ENCODE measurements around the gene WDR73. TPM values are rescaled to one million over a fixed set of nuclear protein-coding genes. Genes with fewer than 3 reads are reported as not detected.
A peak's percentile ranks its signal among the peaks of the same experiment; 100 is the strongest.
"Not testable (repeated sequence)": the region's sequence is repeated elsewhere in the genome, so short reads cannot be mapped to it uniquely, and the experiment has no call there.

The WDR73 gene
- total RNA-seq, 8 experiments from 2014 or later = 18.8 to 46.9 (median 30.8) TPM

- H3K4me1 ChIP-seq (replicated peaks in 1 of 2) = peaks cover 18 to 19% of the 10 kb centered on the region in 2 donors
Measured at GRCh38 chr15:84653584-84653909, 536 bp downstream of the WDR73 start.

DNA sequence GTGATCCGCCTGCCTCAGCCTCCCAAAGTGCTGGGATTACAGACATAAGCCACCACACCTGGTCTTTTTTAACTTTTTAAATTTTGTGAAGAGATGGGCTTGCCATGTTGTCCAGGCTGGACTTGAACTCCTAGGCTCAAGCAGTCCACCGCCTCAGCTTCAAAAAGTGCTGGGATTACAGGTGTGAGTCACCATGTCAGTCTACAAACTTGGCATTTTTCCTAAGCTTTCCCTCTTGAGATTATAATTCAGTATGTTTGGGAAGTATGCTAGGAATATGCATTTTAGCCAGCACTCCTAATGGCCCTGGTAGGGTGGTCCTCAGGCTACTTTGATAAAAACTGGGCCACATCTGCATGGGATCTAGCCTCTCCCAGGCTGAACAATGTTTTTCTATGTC lies 4.4 kb downstream of the WDR73 start:
- peak in 1 of 8 experiments; percentile 2 for ATAC-seq (replicated peaks in 6 of 8)
- in situ Hi-C loops (cut with MboI; ENCODE audit: low pct_unique_long_range_greater_than_20kb in 2 of 9, low sequenced_read_pairs in 9 of 9, unreplicated experiment in 9 of 9) = no loop called here
- Histone ChIP-seq H3K4me1 (replicated peaks in 1 of 2) (peaks cover 12 to 18% of the 10 kb centered on the region in 2 donors), H3K27ac (no peak overlapping the region), H3K4me3 (no peak overlapping the region)
- 83 to 100% methylated on average over 1 of the region's 2 CpGs; no CpG with 5 or more reads in 8 of the 10 experiments for WGBS, 10 experiments

More at GRCh38 chr15:84653584-84653909, 536 bp downstream of the WDR73 start:
- Histone ChIP-seq H3K27ac (peak overlapping the region; percentile 87 to 89), H3K4me3 (peak overlapping the region; percentile 60 to 79 (median 76))
- no peak for ATAC-seq (replicated peaks in 6 of 8)
- in situ Hi-C loops (cut with MboI; ENCODE audit: low pct_unique_long_range_greater_than_20kb in 2 of 9, low sequenced_read_pairs in 9 of 9, unreplicated experiment in 9 of 9) = no loop called here
- 0 to 22% (median 5%) methylated on average over 1 to 4 of the region's 7 CpGs; no CpG with 5 or more reads in 2 of the 10 experiments for WGBS, 10 experiments

- 49 to 100% (median 92%) methylated on average over 2 to 3 of the region's 3 CpGs; no CpG with 5 or more reads in 3 of the 10 experiments for WGBS, 10 experiments
- in situ Hi-C loops (cut with MboI; ENCODE audit: low pct_unique_long_range_greater_than_20kb in 2 of 9, low sequenced_read_pairs in 9 of 9, unreplicated experiment in 9 of 9) = no loop called here
- no peak overlapping the region for H3K4me3 ChIP-seq
- H3K27ac ChIP-seq = no peak overlapping the region
- no peak for ATAC-seq (replicated peaks in 6 of 8)
- H3K4me1 ChIP-seq (replicated peaks in 1 of 2) = peaks cover 12 to 18% of the 10 kb centered on the region in 2 donors
Measured at GRCh38 chr15:84648539-84648938, 5.5 kb downstream of the WDR73 start.

GRCh38 chr15:84647726-84648125 lies 6.4 kb downstream of the WDR73 start:
- Histone ChIP-seq H3K4me1 (replicated peaks in 1 of 2) (peaks cover 6 to 12% of the 10 kb centered on the region in 2 donors), H3K4me3 (no peak overlapping the region), H3K27ac (no peak overlapping the region)
- no peak for ATAC-seq (replicated peaks in 6 of 8)
- in situ Hi-C loops (cut with MboI; ENCODE audit: low pct_unique_long_range_greater_than_20kb in 2 of 9, low sequenced_read_pairs in 9 of 9, unreplicated experiment in 9 of 9) = no loop called here

- Histone ChIP-seq H3K27ac (no peak overlapping the region), H3K4me1 (replicated peaks in 1 of 2) (no peaks in the 10 kb centered on the region), H3K4me3 (no peak overlapping the region)
- 80 to 100% (median 93%) methylated on average over 1 to 10 of the region's 10 CpGs; no CpG with 5 or more reads in 3 of the 10 experiments for WGBS, 10 experiments
- no peak for ATAC-seq (replicated peaks in 6 of 8)
- in situ Hi-C loops (cut with MboI; ENCODE audit: low pct_unique_long_range_greater_than_20kb in 2 of 9, low sequenced_read_pairs in 9 of 9, unreplicated experiment in 9 of 9) = no loop called here
Measured at GRCh38 chr15:84645997-84646396, 8.1 kb downstream of the WDR73 start.

- H3K4me1 ChIP-seq (replicated peaks in 1 of 2) = no peaks in the 10 kb centered on the region
- no peak for ATAC-seq (replicated peaks in 6 of 8)
- no peak overlapping the region for H3K27ac ChIP-seq
- in situ Hi-C loops (cut with MboI; ENCODE audit: low pct_unique_long_range_greater_than_20kb in 2 of 9, low sequenced_read_pairs in 9 of 9, unreplicated experiment in 9 of 9) = no loop called here
- no peak overlapping the region for H3K4me3 ChIP-seq
- 50 to 100% (median 90%) methylated on average over 1 to 2 of the region's 10 CpGs; no CpG with 5 or more reads in 5 of the 10 experiments for WGBS, 10 experiments
Measured at GRCh38 chr15:84645496-84645895, 8.6 kb downstream of the WDR73 start.

- no peak overlapping the region for H3K4me3 ChIP-seq
- no peak overlapping the region for H3K27ac ChIP-seq
- WGBS, 10 experiments = 20 to 96% (median 89%) methylated on average over 1 to 6 of the region's 6 CpGs; no CpG with 5 or more reads in 3 of the 10 experiments
- no peak for ATAC-seq (replicated peaks in 6 of 8)
- no peaks in the 10 kb centered on the region for H3K4me1 ChIP-seq (replicated peaks in 1 of 2)
- in situ Hi-C loops (cut with MboI; ENCODE audit: low pct_unique_long_range_greater_than_20kb in 2 of 9, low sequenced_read_pairs in 9 of 9, unreplicated experiment in 9 of 9) = no loop called here
Measured at GRCh38 chr15:84643838-84644237, 10.2 kb downstream of the WDR73 start.

DNA sequence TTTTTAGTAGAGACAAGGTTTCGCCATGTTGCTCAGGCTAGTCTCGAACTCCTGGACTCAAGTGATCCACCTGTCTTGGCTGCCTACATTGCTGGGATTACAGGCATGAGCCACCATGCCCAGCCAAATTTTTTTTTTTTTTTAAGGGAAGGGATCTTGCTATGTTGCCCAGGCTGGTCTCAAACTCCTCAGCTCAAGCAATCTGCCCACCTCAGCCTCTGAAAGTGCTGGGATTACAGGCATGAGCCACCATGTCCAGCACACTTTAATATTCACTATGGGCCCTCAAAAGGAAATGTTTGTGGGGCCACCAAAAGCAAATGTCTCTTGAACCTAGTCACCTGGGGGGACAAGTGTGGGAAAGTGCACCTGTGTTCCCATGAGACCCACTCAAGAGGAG lies 11.4 kb downstream of the WDR73 start:
- ATAC-seq (replicated peaks in 6 of 8); H3K4me1 ChIP-seq (replicated peaks in 1 of 2); H3K4me3 ChIP-seq; in situ Hi-C loops (cut with MboI; ENCODE audit: low pct_unique_long_range_greater_than_20kb in 2 of 9, low sequenced_read_pairs in 9 of 9, unreplicated experiment in 9 of 9); H3K27ac ChIP-seq: not testable (repeated sequence)
- WGBS, 10 experiments = 100% methylated on average over 1 to 2 of the region's 2 CpGs; no CpG with 5 or more reads in 7 of the 10 experiments

DNA sequence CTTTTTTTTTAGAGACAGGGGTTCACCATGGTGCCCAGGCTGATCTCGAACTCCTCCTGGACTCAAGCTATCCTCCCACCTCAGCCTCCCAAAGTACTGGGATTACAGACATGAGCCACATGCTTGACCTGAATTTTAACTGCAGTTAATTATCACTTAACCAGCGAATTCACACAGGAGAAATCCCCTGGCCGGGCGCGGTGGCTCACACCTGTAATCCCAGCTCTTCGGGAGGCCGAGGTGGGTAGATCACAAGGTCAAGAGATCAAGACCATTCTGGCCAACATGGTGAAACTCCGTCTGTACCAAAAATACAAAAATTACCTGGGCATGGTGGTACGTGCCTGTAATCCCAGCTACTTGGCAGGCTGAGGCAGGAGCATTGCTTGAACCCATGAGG lies 12.2 kb downstream of the WDR73 start:
- H3K4me3 ChIP-seq; in situ Hi-C loops (cut with MboI; ENCODE audit: low pct_unique_long_range_greater_than_20kb in 2 of 9, low sequenced_read_pairs in 9 of 9, unreplicated experiment in 9 of 9); H3K4me1 ChIP-seq (replicated peaks in 1 of 2); H3K27ac ChIP-seq; ATAC-seq (replicated peaks in 6 of 8): not testable (repeated sequence)
- WGBS, 10 experiments = 94 to 100% (median 99%) methylated on average over 1 to 8 of the region's 9 CpGs; no CpG with 5 or more reads in 2 of the 10 experiments

DNA sequence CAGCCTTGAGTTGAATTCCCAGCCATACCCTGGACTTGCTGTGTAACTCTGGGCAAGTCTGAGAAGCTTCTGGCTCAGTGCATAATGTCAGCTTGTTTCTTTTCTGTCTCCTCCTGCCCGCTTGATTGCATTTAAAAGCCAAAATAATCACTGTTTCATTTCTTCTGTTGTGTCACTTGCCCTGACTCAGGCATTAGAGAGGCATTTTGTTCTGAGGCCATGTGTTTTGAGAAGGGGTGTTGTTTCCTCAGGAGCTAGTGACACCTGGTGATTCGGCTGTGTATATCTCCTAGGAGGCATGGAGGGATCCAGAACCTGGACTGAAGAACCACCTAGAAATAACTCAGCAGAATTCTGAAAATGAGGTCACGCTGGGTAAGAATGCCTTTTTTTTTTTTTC lies 16.0 kb downstream of the WDR73 start:
- Histone ChIP-seq H3K27ac (no peak overlapping the region), H3K4me1 (replicated peaks in 1 of 2) (peaks cover 5 to 10% of the 10 kb centered on the region in 2 donors), H3K4me3 (no peak overlapping the region)
- 33 to 100% (median 80%) methylated on average over 1 to 3 of the region's 3 CpGs for WGBS, 10 experiments
- no peak for ATAC-seq (replicated peaks in 6 of 8)
- in situ Hi-C loops (cut with MboI; ENCODE audit: low pct_unique_long_range_greater_than_20kb in 2 of 9, low sequenced_read_pairs in 9 of 9, unreplicated experiment in 9 of 9) = no loop called here

DNA sequence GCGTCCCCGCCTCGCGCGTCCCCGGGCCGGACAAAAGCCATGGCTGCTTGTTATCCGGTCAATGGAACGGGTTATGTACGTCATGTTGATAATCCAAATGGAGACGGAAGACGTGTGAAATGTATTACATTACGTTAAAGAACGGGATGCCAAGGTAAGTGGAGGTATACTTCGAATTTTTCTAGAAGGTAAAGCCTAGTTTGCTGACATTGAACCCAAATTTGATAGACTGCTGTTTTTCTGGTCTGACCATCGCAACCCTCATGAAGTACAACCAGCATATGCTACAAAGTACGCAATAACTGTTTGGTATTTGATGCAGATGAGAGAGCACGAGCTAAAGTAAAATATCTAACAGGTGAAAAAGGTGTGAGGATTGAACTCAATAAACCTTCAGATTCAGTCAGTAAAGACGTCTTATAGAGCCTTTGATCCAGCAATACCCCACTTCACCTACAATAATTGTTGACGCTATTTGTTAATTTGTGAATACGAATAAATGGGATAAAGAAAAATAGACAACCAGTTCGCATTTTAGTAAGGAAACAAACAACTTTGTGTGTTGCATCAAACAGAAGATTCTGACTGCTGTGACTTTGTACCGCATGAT lies 19.8 kb downstream of the WDR73 start:
- no peak for ATAC-seq (replicated peaks in 6 of 8)
- peak overlapping the region; percentile 29 to 81 for H3K27ac ChIP-seq
- in situ Hi-C loops (cut with MboI; ENCODE audit: low pct_unique_long_range_greater_than_20kb in 2 of 9, low sequenced_read_pairs in 9 of 9, unreplicated experiment in 9 of 9) = no loop called here
- 34 to 95% (median 79%) methylated on average over 2 to 21 of the region's 23 CpGs for WGBS, 10 experiments
- H3K4me1 ChIP-seq (replicated peaks in 1 of 2) = peaks cover 17 to 20% of the 10 kb centered on the region in 2 donors
- H3K4me3 ChIP-seq = peak overlapping the region; percentile 46 to 73 (median 53)

- peaks cover 17 to 20% of the 10 kb centered on the region in 2 donors for H3K4me1 ChIP-seq (replicated peaks in 1 of 2)
- 0 to 24% (median 2%) methylated on average over 4 to 31 of the region's 105 CpGs; no CpG with 5 or more reads in 3 of the 10 experiments for WGBS, 10 experiments
- ATAC-seq (replicated peaks in 6 of 8) = peak; percentile 60 to 82 (median 65)
- H3K4me3 ChIP-seq = peak overlapping the region; percentile 46 to 73 (median 53)
- in situ Hi-C loops (cut with MboI; ENCODE audit: low pct_unique_long_range_greater_than_20kb in 2 of 9, low sequenced_read_pairs in 9 of 9, unreplicated experiment in 9 of 9) = no loop called here
- H3K27ac ChIP-seq = peak overlapping the region; percentile 29 to 81
Measured at GRCh38 chr15:84633311-84634227, 20.5 kb downstream of the WDR73 start.

GRCh38 chr15:84631706-84632272 lies 22.3 kb downstream of the WDR73 start:
- ATAC-seq (replicated peaks in 6 of 8) = peak in 2 of 8 experiments; percentile 1
- Histone ChIP-seq H3K27ac (no peak overlapping the region), H3K4me1 (replicated peaks in 1 of 2) (peaks cover 17 to 20% of the 10 kb centered on the region in 2 donors), H3K4me3 (peak overlapping the region; percentile 52 to 73 (median 55))
- WGBS, 10 experiments = 0 to 100% (median 60%) methylated on average over 1 to 7 of the region's 7 CpGs; no CpG with 5 or more reads in 2 of the 10 experiments
- in situ Hi-C loops (cut with MboI; ENCODE audit: low pct_unique_long_range_greater_than_20kb in 2 of 9, low sequenced_read_pairs in 9 of 9, unreplicated experiment in 9 of 9) = no loop called here
